IMR-90 (cell line): ENCODE results near the gene ACVRL1.

Experiments
- BHLHE40 ChIP-seq: fragments of 150-350 bp; IDR thresholded peaks from 2 replicates; pipeline ENCODE4 v1.6.1; 2016; ENCODE audit warnings: mild to moderate bottlenecking, low read depth, low read length
- CEBPB ChIP-seq: IDR thresholded peaks from 2 replicates; pipeline ENCODE4 v1.6.1; 2012; ENCODE audit warnings: low read depth, low read length, improper control_type of control experiment
- FOS ChIP-seq: fragments of 150-350 bp; IDR thresholded peaks from 2 replicates; pipeline ENCODE4 v1.6.1; 2016; ENCODE audit warnings: low read depth, low read length
- MAFK ChIP-seq: IDR thresholded peaks from 2 replicates; pipeline ENCODE4 v1.6.1; 2012; ENCODE audit warnings: low read depth, low read length, improper control_type of control experiment
- MAZ ChIP-seq: IDR thresholded peaks from 2 replicates; pipeline ENCODE4 v1.6.1; 2012; ENCODE audit warnings: low read depth, mild to moderate bottlenecking, low read length, improper control_type of control experiment, moderate library complexity, borderline replicate concordance
- POLR2A ChIP-seq: IDR thresholded peaks from 2 replicates; pipeline ENCODE4 v1.6.1; 2012; ENCODE audit warnings: mild to moderate bottlenecking, low read depth, low read length
- RAD21 ChIP-seq: IDR thresholded peaks from 2 replicates; pipeline ENCODE4 v1.6.1; 2012; ENCODE audit warnings: low read length, improper control_type of control experiment
- RCOR1 ChIP-seq: IDR thresholded peaks from 2 replicates; pipeline ENCODE4 v1.6.1; 2012; ENCODE audit warnings: mild to moderate bottlenecking, low read length, improper control_type of control experiment; ENCODE audit not compliant: insufficient replicate concordance
- RFX5 ChIP-seq: IDR thresholded peaks from 2 replicates; pipeline ENCODE4 v1.8.0; 2012; ENCODE audit warnings: low read depth, mild to moderate bottlenecking, low read length, moderate library complexity
- TF ChIP-seq, protein P1 (sequence below): fragments of 150-350 bp; IDR thresholded peaks from 2 replicates; pipeline ENCODE4 v1.6.1; 2017; ENCODE audit warnings: mild to moderate bottlenecking, antibody characterized with exemption, low read length, low read depth
- TF ChIP-seq, protein P2 (sequence below): conservative IDR thresholded peaks from 2 replicates; pipeline ENCODE4 v1.5.1; 2012; ENCODE audit warnings: mild to moderate bottlenecking, low read depth, low read length, improper control_type of control experiment

DNA sequence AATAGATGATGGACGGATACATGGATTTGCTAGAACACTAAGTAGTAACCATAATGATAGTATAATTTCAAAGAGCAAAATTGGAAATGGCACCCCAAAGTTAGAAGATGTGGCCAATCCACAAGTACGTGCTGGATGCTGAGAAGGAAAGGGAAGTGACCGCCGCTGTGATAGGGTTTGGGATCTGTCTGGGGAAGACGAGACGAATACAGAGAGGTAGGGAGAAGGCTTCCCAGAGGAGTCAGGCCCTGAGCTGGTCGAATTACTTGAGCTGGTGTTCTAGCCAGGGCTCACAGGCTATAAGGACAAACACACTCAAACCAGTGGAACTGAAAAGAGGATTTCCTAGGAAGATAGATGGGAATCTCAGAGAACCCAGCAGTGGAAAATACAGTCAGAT, 34.8 kb downstream of the ACVRL1 start:
- TF ChIP-seq RAD21: no peak
- TF ChIP-seq, protein P1, sequence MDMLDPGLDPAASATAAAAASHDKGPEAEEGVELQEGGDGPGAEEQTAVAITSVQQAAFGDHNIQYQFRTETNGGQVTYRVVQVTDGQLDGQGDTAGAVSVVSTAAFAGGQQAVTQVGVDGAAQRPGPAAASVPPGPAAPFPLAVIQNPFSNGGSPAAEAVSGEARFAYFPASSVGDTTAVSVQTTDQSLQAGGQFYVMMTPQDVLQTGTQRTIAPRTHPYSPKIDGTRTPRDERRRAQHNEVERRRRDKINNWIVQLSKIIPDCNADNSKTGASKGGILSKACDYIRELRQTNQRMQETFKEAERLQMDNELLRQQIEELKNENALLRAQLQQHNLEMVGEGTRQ: no peak
- no peak for TF ChIP-seq FOS
- TF ChIP-seq POLR2A: no peak
- TF ChIP-seq, protein P2, sequence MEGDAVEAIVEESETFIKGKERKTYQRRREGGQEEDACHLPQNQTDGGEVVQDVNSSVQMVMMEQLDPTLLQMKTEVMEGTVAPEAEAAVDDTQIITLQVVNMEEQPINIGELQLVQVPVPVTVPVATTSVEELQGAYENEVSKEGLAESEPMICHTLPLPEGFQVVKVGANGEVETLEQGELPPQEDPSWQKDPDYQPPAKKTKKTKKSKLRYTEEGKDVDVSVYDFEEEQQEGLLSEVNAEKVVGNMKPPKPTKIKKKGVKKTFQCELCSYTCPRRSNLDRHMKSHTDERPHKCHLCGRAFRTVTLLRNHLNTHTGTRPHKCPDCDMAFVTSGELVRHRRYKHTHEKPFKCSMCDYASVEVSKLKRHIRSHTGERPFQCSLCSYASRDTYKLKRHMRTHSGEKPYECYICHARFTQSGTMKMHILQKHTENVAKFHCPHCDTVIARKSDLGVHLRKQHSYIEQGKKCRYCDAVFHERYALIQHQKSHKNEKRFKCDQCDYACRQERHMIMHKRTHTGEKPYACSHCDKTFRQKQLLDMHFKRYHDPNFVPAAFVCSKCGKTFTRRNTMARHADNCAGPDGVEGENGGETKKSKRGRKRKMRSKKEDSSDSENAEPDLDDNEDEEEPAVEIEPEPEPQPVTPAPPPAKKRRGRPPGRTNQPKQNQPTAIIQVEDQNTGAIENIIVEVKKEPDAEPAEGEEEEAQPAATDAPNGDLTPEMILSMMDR: no peak
- TF ChIP-seq MAFK: no peak
- no peak for TF ChIP-seq MAZ
- TF ChIP-seq CEBPB: no peak
- TF ChIP-seq RFX5: no peak
- TF ChIP-seq BHLHE40: no peak
- TF ChIP-seq RCOR1: no peak
